Measurements from ENCODE around the gene ADAM15. TPM values are rescaled to one million over a fixed set of nuclear protein-coding genes. Genes with fewer than 3 reads are reported as not detected.
A peak's percentile ranks its signal among the peaks of the same experiment; 100 is the strongest.

The ADAM15 gene
- total RNA-seq, 1 donor from 2014 or later = 72.0 TPM

DNA sequence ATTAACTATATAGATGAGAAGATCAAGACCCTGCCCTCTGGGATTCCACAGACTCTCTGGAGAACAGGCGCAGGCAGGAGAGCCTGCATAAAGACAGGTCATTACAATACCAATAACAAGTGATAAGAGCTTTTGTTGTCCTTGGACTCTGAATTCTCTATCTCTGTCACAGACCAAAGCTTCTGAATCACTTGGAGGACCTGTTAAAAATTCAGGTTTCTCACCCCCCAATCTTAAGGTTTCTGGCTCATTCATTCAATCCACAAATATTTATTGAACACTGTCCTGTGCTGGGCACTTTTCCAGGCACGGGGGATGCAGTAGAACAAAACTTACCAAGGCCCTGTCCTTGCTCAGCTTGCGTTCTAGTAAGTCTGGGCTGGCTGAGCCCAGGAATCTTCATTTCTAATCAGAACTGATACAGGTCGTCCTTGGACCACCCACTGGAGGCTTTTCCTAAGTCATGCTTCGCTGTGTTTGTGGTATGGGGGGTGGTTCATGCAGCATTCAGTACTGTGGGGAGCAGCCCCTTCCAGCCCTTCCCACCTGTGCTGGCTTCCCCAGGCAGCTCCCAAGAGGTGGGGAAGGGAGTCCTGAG is 13.8 kb downstream of the ADAM15 start:
- no peaks in the 10 kb centered on the region for H3K27me3 Mint-ChIP-seq (ENCODE audit: low read depth)

DNA sequence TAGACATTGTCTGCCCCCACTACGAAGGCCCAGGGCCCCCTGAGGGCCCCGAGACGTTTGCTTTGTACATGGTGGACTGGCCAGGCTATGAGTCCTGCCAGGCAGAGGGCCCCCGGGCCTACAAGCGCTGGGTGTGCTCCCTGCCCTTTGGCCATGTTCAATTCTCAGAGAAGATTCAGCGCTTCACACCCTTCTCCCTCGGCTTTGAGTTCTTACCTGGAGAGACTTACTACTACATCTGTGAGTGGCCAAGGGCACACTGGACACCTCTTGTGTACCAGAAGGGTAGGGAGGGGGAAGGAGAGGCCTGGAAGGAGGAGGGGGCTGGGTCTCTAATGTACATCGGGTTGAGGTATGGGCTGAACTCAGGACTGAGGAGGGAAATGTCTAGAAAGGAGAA is 15.7 kb downstream of the ADAM15 start:
- H3K9me3 Mint-ChIP-seq = no peaks in the 10 kb centered on the region
- intact Hi-C loops (cut with micrococcal nuclease) = no loop called here
- no peak overlapping the region for H3K4me3 Mint-ChIP-seq (ENCODE audit: low read depth)
- no peak overlapping the region for H3K27ac Mint-ChIP-seq
- H3K4me1 Mint-ChIP-seq (ENCODE audit: low read depth) = peaks cover 22% of the 10 kb centered on the region
- H3K27me3 Mint-ChIP-seq (ENCODE audit: low read depth) = peaks cover 2% of the 10 kb centered on the region
- H3K36me3 Mint-ChIP-seq (ENCODE audit: low read depth) = peaks cover 26% of the 10 kb centered on the region
- no peak for DNase-seq (ENCODE audit: low spot score)

More for the DNA sequence above, 13.8 kb downstream of the ADAM15 start:
- DNase-seq (ENCODE audit: low spot score) = no peak
- Mint-ChIP-seq H3K9me3 (no peaks in the 10 kb centered on the region), H3K4me1 (ENCODE audit: low read depth) (peaks cover 21% of the 10 kb centered on the region), H3K27ac (peak overlapping the region; percentile 5), H3K4me3 (ENCODE audit: low read depth) (peak overlapping the region; percentile 96), H3K36me3 (ENCODE audit: low read depth) (peaks cover 26% of the 10 kb centered on the region)
- intact Hi-C loops (cut with micrococcal nuclease) = loop anchor here (5.0 kb wide), 2 partner anchors 103 to 508 kb away; partner anchors contain the start of genes PYGO2 and UBE2Q1

DNA sequence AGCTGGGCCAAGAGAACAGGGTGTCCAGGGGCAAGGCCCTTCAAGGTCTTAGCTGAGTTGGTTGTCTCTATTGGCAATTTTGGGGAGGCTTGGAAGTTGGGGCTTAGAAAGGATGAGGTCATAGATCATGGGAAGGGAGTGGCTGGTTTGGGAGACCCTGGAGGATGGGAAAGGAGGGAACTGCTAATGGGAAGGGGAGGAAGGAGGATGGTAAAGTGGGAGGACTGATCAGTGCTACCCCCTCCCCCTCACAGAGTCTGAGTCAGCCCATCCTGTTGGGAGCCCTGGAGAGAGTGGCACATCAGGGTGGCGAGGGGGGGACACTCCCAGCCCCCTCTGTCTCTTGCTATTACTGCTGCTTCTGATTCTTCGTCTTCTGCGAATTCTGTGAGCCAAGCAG is 17.5 kb downstream of the ADAM15 start:
- peaks cover 23% of the 10 kb centered on the region for H3K36me3 Mint-ChIP-seq (ENCODE audit: low read depth)
- peaks cover 9% of the 10 kb centered on the region for H3K27me3 Mint-ChIP-seq (ENCODE audit: low read depth)
- no peaks in the 10 kb centered on the region for H3K9me3 Mint-ChIP-seq
- intact Hi-C loops (cut with micrococcal nuclease) = no loop called here
- peaks cover 23% of the 10 kb centered on the region for H3K4me1 Mint-ChIP-seq (ENCODE audit: low read depth)
- no peak overlapping the region for H3K4me3 Mint-ChIP-seq (ENCODE audit: low read depth)
- DNase-seq (ENCODE audit: low spot score) = no peak
- H3K27ac Mint-ChIP-seq = no peak overlapping the region

- intact Hi-C loops (cut with micrococcal nuclease) = loop anchor here (2.0 kb wide), 1 partner anchor 15 kb away; no protein-coding TSS in a partner anchor
- no peak for DNase-seq (ENCODE audit: low spot score)
- H3K36me3 Mint-ChIP-seq (ENCODE audit: low read depth) = peaks cover 23% of the 10 kb centered on the region
- H3K4me1 Mint-ChIP-seq (ENCODE audit: low read depth) = peaks cover 26% of the 10 kb centered on the region
- H3K27ac Mint-ChIP-seq = no peak overlapping the region
- peaks cover 9% of the 10 kb centered on the region for H3K27me3 Mint-ChIP-seq (ENCODE audit: low read depth)
- H3K4me3 Mint-ChIP-seq (ENCODE audit: low read depth) = no peak overlapping the region
- no peaks in the 10 kb centered on the region for H3K9me3 Mint-ChIP-seq
These were observed 18.5 kb downstream of the ADAM15 start for GRCh38 chr1:155069551-155070157.

GRCh38 chr1:155070158-155070621 is 19.1 kb downstream of the ADAM15 start:
- peak overlapping the region; percentile 8 for H3K4me3 Mint-ChIP-seq (ENCODE audit: low read depth)
- peaks cover 23% of the 10 kb centered on the region for H3K4me1 Mint-ChIP-seq (ENCODE audit: low read depth)
- no peak overlapping the region for H3K27ac Mint-ChIP-seq
- intact Hi-C loops (cut with micrococcal nuclease) = loop anchor here (2.0 kb wide), 1 partner anchor 15 kb away; no protein-coding TSS in a partner anchor
- DNase-seq (ENCODE audit: low spot score) = no peak
- peaks cover 23% of the 10 kb centered on the region for H3K36me3 Mint-ChIP-seq (ENCODE audit: low read depth)
- no peaks in the 10 kb centered on the region for H3K9me3 Mint-ChIP-seq
- H3K27me3 Mint-ChIP-seq (ENCODE audit: low read depth) = peaks cover 9% of the 10 kb centered on the region

DNA sequence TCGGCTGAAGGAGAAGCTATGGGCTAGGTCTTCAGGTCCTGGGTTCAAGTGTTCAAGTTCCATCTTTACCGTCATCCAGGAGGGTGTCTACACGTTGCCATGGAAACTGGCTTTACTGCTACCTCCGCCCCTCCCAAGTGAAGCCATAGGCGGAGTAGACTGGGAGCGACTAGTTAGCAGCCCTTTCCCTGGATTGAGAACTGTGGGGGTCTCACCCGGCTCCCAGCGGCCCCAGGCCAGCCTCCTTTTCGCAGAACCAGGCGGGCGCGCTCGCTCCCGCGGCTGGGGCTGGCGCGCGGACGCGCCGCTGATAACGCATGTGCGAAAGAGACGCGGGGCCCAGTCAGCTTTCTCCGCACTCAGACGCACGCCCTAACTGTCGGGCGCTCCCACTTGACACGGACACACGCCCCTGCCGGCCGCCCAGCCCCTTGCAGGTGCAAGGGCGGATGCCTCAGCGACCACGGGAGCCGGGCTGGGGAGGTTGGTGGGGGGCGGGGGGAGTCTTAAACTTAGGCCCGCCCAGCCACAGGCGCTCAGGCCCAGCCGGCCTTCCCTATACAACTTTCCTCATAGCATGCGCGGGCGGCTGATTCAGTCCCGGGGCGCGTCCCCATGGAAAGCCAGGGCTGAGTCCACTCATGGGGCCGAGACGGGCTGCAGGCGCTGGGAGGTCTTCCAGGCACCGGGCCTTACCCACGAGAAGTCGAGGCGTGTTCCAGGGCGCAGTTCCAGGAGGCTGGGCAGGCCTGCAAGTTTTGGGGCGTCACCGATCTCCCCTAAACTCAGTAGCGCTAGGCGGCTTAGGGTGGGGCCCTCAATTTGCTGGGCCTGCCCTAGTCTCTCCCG is 19.8 kb downstream of the ADAM15 start:
- Mint-ChIP-seq H3K4me1 (ENCODE audit: low read depth) (peaks cover 26% of the 10 kb centered on the region), H3K36me3 (ENCODE audit: low read depth) (peaks cover 23% of the 10 kb centered on the region), H3K4me3 (ENCODE audit: low read depth) (peak overlapping the region; percentile 8), H3K27ac (no peak overlapping the region), H3K27me3 (ENCODE audit: low read depth) (peaks cover 9% of the 10 kb centered on the region), H3K9me3 (no peaks in the 10 kb centered on the region)
- DNase-seq (ENCODE audit: low spot score) = peak; percentile 70
- intact Hi-C loops (cut with micrococcal nuclease) = loop anchor here (2.0 kb wide), 1 partner anchor 14 kb away; no protein-coding TSS in a partner anchor

DNA sequence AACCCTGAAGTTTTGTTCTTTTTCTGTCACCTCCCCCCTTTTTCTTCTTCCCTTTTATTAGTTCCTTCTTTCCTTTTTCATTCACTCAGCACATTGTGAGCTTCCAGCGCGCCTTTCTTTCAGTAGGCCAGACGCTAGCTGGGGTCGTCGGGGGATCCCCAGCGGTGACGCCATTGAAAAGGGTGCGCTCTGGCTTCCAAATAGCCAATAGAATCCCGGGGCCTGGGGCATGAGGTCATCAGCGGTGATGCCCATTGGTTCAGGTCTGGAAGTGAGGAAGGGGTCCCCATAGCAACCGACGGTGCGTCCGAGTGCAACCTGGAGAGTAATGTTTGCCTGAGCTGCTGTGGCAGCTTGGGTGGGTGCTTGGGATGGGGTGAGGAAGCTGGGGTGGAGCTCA is 20.6 kb downstream of the ADAM15 start:
- peaks cover 23% of the 10 kb centered on the region for H3K36me3 Mint-ChIP-seq (ENCODE audit: low read depth)
- H3K4me3 Mint-ChIP-seq (ENCODE audit: low read depth) = no peak overlapping the region
- H3K27me3 Mint-ChIP-seq (ENCODE audit: low read depth) = peaks cover 9% of the 10 kb centered on the region
- no peaks in the 10 kb centered on the region for H3K9me3 Mint-ChIP-seq
- no peak for DNase-seq (ENCODE audit: low spot score)
- intact Hi-C loops (cut with micrococcal nuclease) = loop anchor here (2.0 kb wide), 1 partner anchor 13 kb away; no protein-coding TSS in a partner anchor
- H3K27ac Mint-ChIP-seq = no peak overlapping the region
- peaks cover 34% of the 10 kb centered on the region for H3K4me1 Mint-ChIP-seq (ENCODE audit: low read depth)

DNA sequence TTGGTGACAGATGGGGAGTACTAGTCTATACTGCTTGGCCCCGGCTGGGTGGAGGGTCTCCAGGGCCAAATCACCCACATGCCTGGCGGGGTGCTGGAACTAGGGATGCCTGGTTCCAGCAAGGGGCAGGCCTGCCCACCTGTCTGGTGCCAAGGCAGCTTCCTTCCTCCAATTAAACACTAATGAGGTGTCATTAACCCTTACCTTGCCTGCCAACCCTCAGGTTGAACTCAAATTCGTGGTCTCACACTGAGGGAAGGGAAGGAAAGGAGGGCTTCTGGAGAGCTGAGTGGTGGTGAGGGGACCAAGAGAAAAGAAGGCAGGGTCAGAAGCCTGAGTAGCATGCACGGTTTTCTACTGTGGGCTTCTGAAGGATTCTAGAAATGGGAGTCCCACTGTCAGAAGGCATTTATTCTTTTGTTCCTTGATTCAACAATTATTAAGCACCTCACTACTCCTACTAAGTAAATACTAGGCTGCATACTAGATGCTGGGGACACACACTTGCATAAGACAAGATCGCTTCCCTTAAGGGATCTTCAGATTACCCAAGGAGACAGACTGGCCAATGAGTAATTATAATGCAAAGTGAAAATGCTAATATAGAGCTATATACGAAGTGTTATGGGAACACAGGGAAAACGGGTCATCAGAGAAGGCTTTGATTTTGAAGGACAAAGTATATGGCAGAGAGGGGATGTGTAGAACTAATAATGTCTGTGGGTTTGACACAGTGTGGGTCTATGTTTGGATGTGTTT is 21.6 kb downstream of the ADAM15 start:
- peaks cover 38% of the 10 kb centered on the region for H3K4me1 Mint-ChIP-seq (ENCODE audit: low read depth)
- no peak for DNase-seq (ENCODE audit: low spot score)
- peaks cover 15% of the 10 kb centered on the region for H3K36me3 Mint-ChIP-seq (ENCODE audit: low read depth)
- intact Hi-C loops (cut with micrococcal nuclease) = no loop called here
- no peak overlapping the region for H3K27ac Mint-ChIP-seq
- H3K4me3 Mint-ChIP-seq (ENCODE audit: low read depth) = no peak overlapping the region
- peaks cover 9% of the 10 kb centered on the region for H3K27me3 Mint-ChIP-seq (ENCODE audit: low read depth)
- H3K9me3 Mint-ChIP-seq = no peaks in the 10 kb centered on the region

DNA sequence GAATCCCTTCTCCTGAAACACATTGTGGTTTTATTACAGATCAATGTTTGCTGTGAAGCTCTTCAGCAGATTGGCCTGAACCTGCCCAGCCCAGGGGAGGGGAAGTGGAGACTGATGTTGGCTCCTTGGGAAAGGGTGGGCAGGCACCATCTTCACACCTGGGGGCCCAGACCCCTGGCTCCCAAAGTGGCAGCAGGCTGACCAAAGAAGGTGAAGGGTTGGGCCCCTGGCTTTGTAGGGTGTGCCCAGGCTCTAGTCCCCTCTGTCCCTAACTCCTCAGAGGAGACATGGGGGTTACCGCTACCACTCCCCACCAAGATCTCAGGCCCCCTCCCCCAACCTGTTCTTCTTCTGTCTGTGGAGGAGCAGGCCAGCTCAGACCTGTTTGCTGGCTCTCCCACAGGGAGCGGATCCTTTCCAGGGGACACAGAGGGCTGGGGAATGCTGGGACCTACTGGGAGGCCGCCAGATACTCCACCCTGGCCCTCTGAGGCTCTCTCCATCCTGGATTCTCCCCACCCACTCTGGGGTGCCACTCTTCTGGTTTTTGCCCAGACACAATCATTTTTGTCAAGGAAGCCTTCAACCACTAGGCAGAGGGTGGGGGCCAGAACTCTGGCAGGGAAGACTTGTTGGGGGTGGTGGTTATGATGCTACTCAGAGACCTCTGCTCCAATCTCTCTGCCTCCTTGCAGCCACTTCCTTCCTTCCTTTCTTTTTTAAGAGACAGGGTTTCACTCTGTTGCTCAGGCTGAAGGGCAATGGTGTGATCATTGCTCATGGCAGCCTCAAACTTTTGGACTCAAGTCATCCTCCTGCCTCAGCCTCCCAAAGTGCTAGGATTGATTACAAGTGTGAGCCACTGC is 22.5 kb downstream of the ADAM15 start:
- DNase-seq (ENCODE audit: low spot score) = no peak
- Mint-ChIP-seq H3K4me3 (ENCODE audit: low read depth) (no peak overlapping the region), H3K27me3 (ENCODE audit: low read depth) (peaks cover 12% of the 10 kb centered on the region), H3K36me3 (ENCODE audit: low read depth) (peaks cover 8% of the 10 kb centered on the region), H3K27ac (no peak overlapping the region), H3K9me3 (no peaks in the 10 kb centered on the region), H3K4me1 (ENCODE audit: low read depth) (peaks cover 42% of the 10 kb centered on the region)
- intact Hi-C loops (cut with micrococcal nuclease) = no loop called here

DNA sequence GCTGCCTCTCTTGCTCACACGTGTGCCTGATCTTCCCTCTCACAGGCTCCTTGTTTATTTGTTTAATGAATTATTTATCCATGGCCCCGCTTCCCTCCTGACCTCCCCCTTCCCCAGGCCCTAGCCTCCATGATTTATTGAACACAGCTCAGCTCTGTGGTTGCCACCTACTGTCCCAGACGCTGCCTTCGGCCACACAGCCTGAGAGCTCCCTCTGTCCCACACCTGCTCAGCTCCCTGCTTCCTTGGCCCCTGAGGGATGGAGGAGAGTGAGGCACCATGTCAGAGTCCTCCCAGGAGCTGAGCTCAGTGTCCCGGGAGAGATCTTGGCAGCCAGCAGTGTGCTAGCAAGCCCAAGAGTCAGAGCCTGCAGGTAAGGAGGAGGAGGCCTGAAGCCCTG is 24.4 kb downstream of the ADAM15 start:
- DNase-seq (ENCODE audit: low spot score) = no peak
- Mint-ChIP-seq H3K27ac (no peak overlapping the region), H3K4me1 (ENCODE audit: low read depth) (peaks cover 46% of the 10 kb centered on the region)

GRCh38 chr1:155076371-155076770 is 25.3 kb downstream of the ADAM15 start:
- no peak for DNase-seq (ENCODE audit: low spot score)
- H3K27me3 Mint-ChIP-seq (ENCODE audit: low read depth) = peaks cover 26% of the 10 kb centered on the region
- no peaks in the 10 kb centered on the region for H3K9me3 Mint-ChIP-seq
- H3K36me3 Mint-ChIP-seq (ENCODE audit: low read depth) = no peaks in the 10 kb centered on the region
- H3K4me3 Mint-ChIP-seq (ENCODE audit: low read depth) = no peak overlapping the region
- intact Hi-C loops (cut with micrococcal nuclease) = no loop called here
- peaks cover 47% of the 10 kb centered on the region for H3K4me1 Mint-ChIP-seq (ENCODE audit: low read depth)
- H3K27ac Mint-ChIP-seq = no peak overlapping the region

More for the DNA sequence above, 24.4 kb downstream of the ADAM15 start:
- Mint-ChIP-seq H3K27me3 (ENCODE audit: low read depth) (peaks cover 21% of the 10 kb centered on the region), H3K36me3 (ENCODE audit: low read depth) (no peaks in the 10 kb centered on the region), H3K9me3 (no peaks in the 10 kb centered on the region), H3K4me3 (ENCODE audit: low read depth) (no peak overlapping the region)
- intact Hi-C loops (cut with micrococcal nuclease) = no loop called here

Measured in activated T-helper 2 cell treated with anti-CD3 and anti-CD28 coated beads, Interferon-gamma antibody, Interleukin-2, Interleukin-4, amounts not matched to agents 10 μg/mL and 5 μg/mL and 100 μg/mL, durations not matched to agents 14 hours and 24 hours and 36 hours (primary cell).